GM13976 (cell line): Measurements from ENCODE around the gene RAPGEF1.
"Not testable (repeated sequence)": the region's sequence is repeated elsewhere in the genome, so short reads cannot be mapped to it uniquely, and the experiment has no call there.

Experiments used
- DNase-seq: peaks from one replicate; pipeline ENCODE4 v3.0.0; 2012; ENCODE audit warnings: low spot score
- in situ Hi-C: fragments of 300-500 bp; cut with MboI; formaldehyde crosslinking; loops from one replicate; pipeline ENCODE4 v1.12.0; 2022; ENCODE audit warnings: low sequenced_read_pairs, mixed read lengths, inconsistent platforms; ENCODE audit not compliant: unreplicated experiment
- TF ChIP-seq, protein P1 (sequence below): IDR thresholded peaks from 2 replicates; pipeline ENCODE4 v1.5.1; 2012; ENCODE audit warnings: borderline replicate concordance, mild to moderate bottlenecking; ENCODE audit not compliant: insufficient read depth; ENCODE audit errors: extremely low read depth, missing control alignments, control extremely low read depth

RAPGEF1 gene

DNA sequence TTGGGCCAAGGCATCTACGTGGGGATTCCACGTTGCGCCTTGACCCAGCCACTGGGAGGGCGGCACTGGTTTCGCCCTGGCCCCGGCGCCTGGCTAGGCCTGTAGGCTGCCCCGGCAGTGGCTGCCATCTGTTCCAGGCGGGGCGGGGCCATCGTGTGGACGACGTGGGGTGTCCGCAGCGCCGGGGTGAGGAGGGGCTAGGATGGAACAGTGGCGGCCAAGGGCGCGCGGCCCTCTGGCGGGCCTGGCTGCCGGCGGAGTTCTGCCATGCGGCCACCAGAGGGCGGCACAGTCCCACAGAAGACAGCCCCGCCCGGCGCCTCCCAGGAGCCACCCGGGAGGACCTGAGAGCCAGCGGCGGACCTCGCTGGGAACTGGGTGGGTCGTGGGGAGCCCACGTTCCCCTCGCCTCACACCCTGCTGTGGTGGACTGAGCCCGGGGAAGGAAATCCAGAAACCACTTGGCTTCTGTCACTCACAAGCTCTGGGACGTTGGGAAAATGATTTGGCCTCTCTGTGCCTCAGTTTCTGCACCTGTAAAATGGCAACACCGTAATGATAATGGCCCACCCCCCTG lies 22.6 kb upstream of the RAPGEF1 start:
- TF ChIP-seq, protein P1, sequence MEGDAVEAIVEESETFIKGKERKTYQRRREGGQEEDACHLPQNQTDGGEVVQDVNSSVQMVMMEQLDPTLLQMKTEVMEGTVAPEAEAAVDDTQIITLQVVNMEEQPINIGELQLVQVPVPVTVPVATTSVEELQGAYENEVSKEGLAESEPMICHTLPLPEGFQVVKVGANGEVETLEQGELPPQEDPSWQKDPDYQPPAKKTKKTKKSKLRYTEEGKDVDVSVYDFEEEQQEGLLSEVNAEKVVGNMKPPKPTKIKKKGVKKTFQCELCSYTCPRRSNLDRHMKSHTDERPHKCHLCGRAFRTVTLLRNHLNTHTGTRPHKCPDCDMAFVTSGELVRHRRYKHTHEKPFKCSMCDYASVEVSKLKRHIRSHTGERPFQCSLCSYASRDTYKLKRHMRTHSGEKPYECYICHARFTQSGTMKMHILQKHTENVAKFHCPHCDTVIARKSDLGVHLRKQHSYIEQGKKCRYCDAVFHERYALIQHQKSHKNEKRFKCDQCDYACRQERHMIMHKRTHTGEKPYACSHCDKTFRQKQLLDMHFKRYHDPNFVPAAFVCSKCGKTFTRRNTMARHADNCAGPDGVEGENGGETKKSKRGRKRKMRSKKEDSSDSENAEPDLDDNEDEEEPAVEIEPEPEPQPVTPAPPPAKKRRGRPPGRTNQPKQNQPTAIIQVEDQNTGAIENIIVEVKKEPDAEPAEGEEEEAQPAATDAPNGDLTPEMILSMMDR, result peak; percentile 91
- DNase-seq, result peak; percentile 94
- in situ Hi-C loops, result loop anchor here (10.0 kb wide), 1 partner anchor 492 kb away; no protein-coding TSS in a partner anchor

DNA sequence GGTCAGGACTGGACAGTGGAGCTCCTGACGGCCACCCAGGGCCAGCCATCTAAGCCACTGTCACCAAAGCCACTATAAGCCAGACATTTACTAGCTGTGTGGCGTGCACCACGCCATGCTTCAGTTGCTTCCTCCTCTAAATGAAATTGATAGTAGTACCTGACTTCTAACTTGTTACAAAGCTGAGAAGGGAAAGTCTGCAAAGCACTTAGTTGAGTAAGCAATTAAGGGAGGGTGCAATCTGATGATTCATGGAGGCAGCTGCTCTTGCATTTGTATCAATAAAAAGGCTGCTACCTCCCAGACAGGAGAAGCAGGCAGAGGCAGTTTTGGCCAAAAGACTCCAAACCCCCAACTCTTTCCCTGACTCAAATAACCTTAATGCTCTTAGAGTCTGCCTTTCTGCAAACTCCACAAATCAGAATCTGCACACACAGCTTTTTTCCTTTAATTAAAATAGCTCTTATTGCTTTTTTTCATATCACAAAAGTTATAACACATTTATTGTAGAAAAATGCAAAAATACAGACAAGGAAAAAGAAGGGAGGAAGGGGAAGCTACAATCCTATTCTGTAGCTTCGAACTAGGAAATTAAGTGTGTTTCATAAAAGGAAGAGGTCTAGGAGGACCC lies 19.3 kb upstream of the RAPGEF1 start:
- in situ Hi-C loops, result no loop called here
- no peak for DNase-seq
- TF ChIP-seq, protein P1, result no peak

DNA sequence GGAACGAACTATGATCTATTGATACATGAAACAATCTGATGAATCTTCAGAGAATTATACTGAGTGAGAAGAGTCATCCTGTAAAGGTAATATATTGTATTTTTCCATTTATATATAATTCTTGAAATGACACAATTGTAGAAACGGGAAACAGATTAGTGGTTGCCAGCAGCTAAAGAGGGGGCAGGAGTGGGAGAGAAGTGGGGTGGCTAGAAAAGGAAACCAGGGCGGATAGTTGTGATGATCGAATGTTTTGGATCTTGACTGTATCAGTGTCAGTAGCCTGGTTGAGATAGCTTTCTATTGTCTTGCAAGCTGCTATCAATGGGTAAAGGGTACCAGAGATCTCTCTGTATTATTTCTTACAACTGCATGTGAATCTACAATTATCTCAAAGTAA lies 17.7 kb upstream of the RAPGEF1 start:
- in situ Hi-C loops, result no loop called here
- TF ChIP-seq, protein P1, result no peak
- DNase-seq, result no peak

DNA sequence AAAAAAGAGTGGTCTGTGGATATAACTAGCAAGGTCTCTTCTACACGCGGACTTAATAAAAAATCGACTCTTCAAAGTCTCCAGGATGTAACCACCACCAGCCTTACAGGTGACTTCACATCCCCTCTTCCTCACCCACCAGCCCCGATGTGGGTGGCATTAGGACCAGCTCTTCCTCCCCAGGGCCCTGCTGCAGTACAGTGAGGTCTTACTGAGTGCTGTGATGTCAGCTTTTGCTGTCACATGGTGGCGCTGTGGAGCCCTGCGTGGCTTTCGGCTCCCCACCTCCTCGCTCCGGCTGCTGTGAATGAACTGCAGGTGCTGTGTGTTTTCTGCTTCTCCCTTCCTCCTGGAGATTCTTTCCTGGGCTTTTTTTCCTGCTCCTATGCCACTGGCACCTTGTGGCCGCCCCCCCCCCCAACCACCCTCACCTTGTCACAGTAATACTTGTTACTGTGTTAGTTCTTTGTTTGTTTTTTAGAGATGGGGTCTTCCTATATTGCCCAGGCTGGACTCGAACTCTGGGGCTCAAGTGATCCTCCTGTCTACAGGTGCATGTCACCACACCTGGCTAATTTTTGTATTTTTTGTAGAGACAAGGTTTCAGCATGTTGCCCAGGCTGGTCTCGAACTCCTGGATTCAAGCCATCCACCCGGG lies 15.8 kb upstream of the RAPGEF1 start:
- TF ChIP-seq, protein P1, result peak; percentile 92
- in situ Hi-C loops, result no loop called here
- peak; percentile 79 for DNase-seq

DNA sequence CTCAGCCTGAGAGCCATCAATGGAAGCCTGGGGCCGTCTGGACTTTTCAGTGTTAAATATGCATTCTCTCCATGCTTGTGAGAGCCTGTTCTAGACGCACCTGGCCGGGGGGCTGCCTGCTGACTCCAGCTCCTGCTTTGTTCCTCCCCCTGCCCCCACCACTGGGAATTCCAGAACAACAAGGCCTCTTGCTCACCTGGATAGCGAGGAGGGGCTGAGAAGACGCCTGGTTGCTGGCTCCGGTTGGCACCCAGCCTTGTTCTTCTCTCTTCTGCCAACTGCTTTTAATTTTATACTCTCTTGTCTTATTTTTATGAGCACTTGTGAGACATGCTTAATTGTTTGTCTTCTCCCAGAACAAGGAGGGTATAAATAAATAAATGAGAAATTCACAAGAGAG lies 15.0 kb upstream of the RAPGEF1 start:
- in situ Hi-C loops, result no loop called here
- DNase-seq, result no peak
- TF ChIP-seq, protein P1, result no peak

DNA sequence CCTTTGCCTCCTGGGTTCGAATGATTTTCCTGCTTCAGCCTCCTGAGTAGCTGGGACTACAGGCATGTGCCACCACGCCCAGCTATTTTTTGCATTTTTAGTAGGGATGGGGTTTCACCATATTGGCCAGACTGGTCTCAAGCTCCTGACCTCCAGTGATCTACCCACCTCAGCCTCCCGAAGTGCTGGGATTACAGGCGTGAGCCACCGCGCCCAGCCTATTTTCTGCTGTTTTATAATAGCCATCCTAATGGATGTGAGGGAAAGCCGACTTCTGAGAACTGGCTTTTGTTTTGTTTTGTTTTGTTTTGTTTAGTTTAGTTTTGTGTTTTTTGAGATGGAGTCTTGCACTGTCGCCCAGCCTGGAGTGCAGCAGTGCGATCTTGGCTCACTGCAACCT lies 13.9 kb upstream of the RAPGEF1 start:
- DNase-seq, in situ Hi-C loops: not testable (repeated sequence)
